Keratinocyte (primary cell): ENCODE results near the gene BEGAIN. TPM values are rescaled to one million over a fixed set of nuclear protein-coding genes. Genes with fewer than 3 reads are reported as not detected.
"Not testable (repeated sequence)": the region's sequence is repeated elsewhere in the genome, so short reads cannot be mapped to it uniquely, and the experiment has no call there.

Source experiments
- DNase-seq: peaks from one replicate; pipeline ENCODE4 v3.0.0-alpha.2; 2011; ENCODE audit warnings: low read depth, missing footprints, low spot score
- FAIRE-seq: peaks from 2 replicates; lab custom pipeline; 2011; peaks lifted over from hg19 to GRCh38; lab: Jason Lieb, UNC
- H2AFZ ChIP-seq: 2 replicates; pipeline ENCODE4 v1.6.0; 2012; ENCODE audit warnings: low read length, control low read depth, inconsistent platforms; ENCODE audit not compliant: control insufficient read depth
- H3K27ac ChIP-seq: 2 replicates; pipeline ENCODE4 v1.5.1; 2011; ENCODE audit warnings: low read length; ENCODE audit not compliant: control insufficient read depth, insufficient read depth
- H3K27me3 ChIP-seq: 3 replicates; pipeline ENCODE4 v1.6.0; 2011; ENCODE audit warnings: low read length; ENCODE audit not compliant: control insufficient read depth, insufficient read depth; ENCODE audit errors: extremely low read depth
- H3K36me3 ChIP-seq, 2 experiments: 2 replicates in 1 of 2; 3 replicates in 1 of 2; pipeline ENCODE4 v1.5.1; 2011; ENCODE audit warnings: low read length in 2 of 2, mild to moderate bottlenecking in 1 of 2; ENCODE audit not compliant: control insufficient read depth in 2 of 2, insufficient read depth in 2 of 2; ENCODE audit errors: extremely low read depth in 1 of 2
- H3K4me1 ChIP-seq: 3 replicates; pipeline ENCODE4 v1.5.1; 2011; ENCODE audit warnings: low read length; ENCODE audit not compliant: control insufficient read depth, insufficient read depth; ENCODE audit errors: extremely low read depth
- H3K4me2 ChIP-seq: 3 replicates; pipeline ENCODE4 v1.6.0; 2011; ENCODE audit warnings: low read depth, low read length; ENCODE audit not compliant: control insufficient read depth, insufficient read depth; ENCODE audit errors: extremely low read depth
- H3K4me3 ChIP-seq, 3 experiments: fragments of 200-600 bp in 1 of 3; sonication (generic) in 1 of 3; 2 replicates in 2 of 3; 3 replicates in 1 of 3; pipeline ENCODE4 v1.5.1; 2011 to 2016; ENCODE audit warnings: low read length in 3 of 3, mild to moderate bottlenecking in 3 of 3, control low read depth in 2 of 3, inconsistent platforms in 1 of 3, low read depth in 1 of 3, mixed read lengths in 1 of 3, mixed run types in 1 of 3, moderate library complexity in 1 of 3; ENCODE audit not compliant: control insufficient read depth in 2 of 3, insufficient read depth in 2 of 3; ENCODE audit errors: extremely low read depth in 1 of 3
- H3K79me2 ChIP-seq: 2 replicates; pipeline ENCODE4 v1.6.0; 2012; ENCODE audit warnings: low read length; ENCODE audit not compliant: control insufficient read depth, insufficient read depth
- H3K9ac ChIP-seq: 3 replicates; pipeline ENCODE4 v1.6.0; 2011; ENCODE audit warnings: low read length; ENCODE audit not compliant: control insufficient read depth, insufficient read depth; ENCODE audit errors: extremely low read depth
- H3K9me1 ChIP-seq: 3 replicates; pipeline ENCODE4 v1.6.0; 2011; ENCODE audit warnings: low read length; ENCODE audit not compliant: control insufficient read depth, insufficient read depth; ENCODE audit errors: extremely low read depth
- H3K9me3 ChIP-seq: 2 replicates; pipeline ENCODE4 v1.5.1; 2012; ENCODE audit warnings: low read depth, low read length; ENCODE audit not compliant: control insufficient read depth
- H4K20me1 ChIP-seq: 3 replicates; pipeline ENCODE4 v1.6.0; 2011; ENCODE audit warnings: low read length; ENCODE audit not compliant: control insufficient read depth, insufficient read depth; ENCODE audit errors: extremely low read depth
- EZH2 ChIP-seq: IDR thresholded peaks from one replicate; pipeline ENCODE4 v1.6.1; 2012; ENCODE audit warnings: inconsistent platforms, mild to moderate bottlenecking, low read length, moderate library complexity
- dilution Hi-C: fragments of 300-500 bp; cut with MboI; formaldehyde crosslinking; loops from one replicate; pipeline ENCODE4 v1.7.0; 2020; ENCODE audit warnings: low sequenced_read_pairs; ENCODE audit not compliant: extremely low pct_ligation_motif_present
- polyA plus RNA-seq, 5 experiments: library from polyadenylated mRNA; depleted of rRNA in 3 of 5; stranded (reverse) in 3 of 5; stranded (forward) in 1 of 5; unstranded in 1 of 5; fragments of >200 nt; gene quantifications; 1 replicate in 1 of 5; 2 replicates in 3 of 5; 3 replicates in 1 of 5; pipeline versions ENCODE4 v1.2.1 to v1.2.3, GENCODE V29; 2011 to 2012; ENCODE audit warnings: missing spikeins in 2 of 5, low read depth in 1 of 5, low replicate concordance in 1 of 5
- TF ChIP-seq, protein P1 (sequence below), 3 experiments: IDR thresholded peaks in 1 of 3; conservative IDR thresholded peaks in 1 of 3; optimal IDR thresholded peaks in 1 of 3; 2 replicates in 2 of 3; 3 replicates in 1 of 3; pipeline versions ENCODE3 to v1.5.1; 2011; ENCODE audit warnings: low read length in 3 of 3, mild to moderate bottlenecking in 3 of 3, moderate library complexity in 2 of 3, control low read depth in 1 of 3, inconsistent platforms in 1 of 3; ENCODE audit not compliant: insufficient read depth in 2 of 3; ENCODE audit errors: extremely low read depth in 1 of 3

Gene BEGAIN
- polyA plus RNA-seq, 1 donor (not counting 4 experiments of a cell fraction or from before 2014, with no cell fraction given) = 0.25 TPM

- dilution Hi-C loops = no loop called here
- DNase-seq (no peak), FAIRE-seq (no peak)
- TF ChIP-seq, protein P1, sequence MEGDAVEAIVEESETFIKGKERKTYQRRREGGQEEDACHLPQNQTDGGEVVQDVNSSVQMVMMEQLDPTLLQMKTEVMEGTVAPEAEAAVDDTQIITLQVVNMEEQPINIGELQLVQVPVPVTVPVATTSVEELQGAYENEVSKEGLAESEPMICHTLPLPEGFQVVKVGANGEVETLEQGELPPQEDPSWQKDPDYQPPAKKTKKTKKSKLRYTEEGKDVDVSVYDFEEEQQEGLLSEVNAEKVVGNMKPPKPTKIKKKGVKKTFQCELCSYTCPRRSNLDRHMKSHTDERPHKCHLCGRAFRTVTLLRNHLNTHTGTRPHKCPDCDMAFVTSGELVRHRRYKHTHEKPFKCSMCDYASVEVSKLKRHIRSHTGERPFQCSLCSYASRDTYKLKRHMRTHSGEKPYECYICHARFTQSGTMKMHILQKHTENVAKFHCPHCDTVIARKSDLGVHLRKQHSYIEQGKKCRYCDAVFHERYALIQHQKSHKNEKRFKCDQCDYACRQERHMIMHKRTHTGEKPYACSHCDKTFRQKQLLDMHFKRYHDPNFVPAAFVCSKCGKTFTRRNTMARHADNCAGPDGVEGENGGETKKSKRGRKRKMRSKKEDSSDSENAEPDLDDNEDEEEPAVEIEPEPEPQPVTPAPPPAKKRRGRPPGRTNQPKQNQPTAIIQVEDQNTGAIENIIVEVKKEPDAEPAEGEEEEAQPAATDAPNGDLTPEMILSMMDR (optimal IDR thresholded peaks at IDR 0.05 in 1 of 3, IDR thresholded peaks at IDR 0.05 in 1 of 3, conservative IDR thresholded peaks at IDR 0.05 in 1 of 3; ENCODE audit: extremely low read depth in 1 of 3, insufficient read depth in 2 of 3, low read length in 3 of 3) = no peak
- no peak for TF ChIP-seq EZH2
- Histone ChIP-seq H3K4me1 (no peaks in the 10 kb centered on the region), H3K27ac (no peak overlapping the region), H3K9me1 (no peaks in the 10 kb centered on the region), H3K9me3 (no peaks in the 10 kb centered on the region), H2AFZ (no peak overlapping the region), H3K36me3 (peaks cover 0 to 5% of the 10 kb centered on the region in 2 experiments), H3K27me3 (no peaks in the 10 kb centered on the region), H3K9ac (no peak overlapping the region), H4K20me1 (no peaks in the 10 kb centered on the region), H3K4me2 (no peak overlapping the region), H3K4me3 (no peak overlapping the region), H3K79me2 (no peaks in the 10 kb centered on the region)
These were observed 63.9 kb downstream of the BEGAIN start for GRCh38 chr14:100523131-100523842.

DNA sequence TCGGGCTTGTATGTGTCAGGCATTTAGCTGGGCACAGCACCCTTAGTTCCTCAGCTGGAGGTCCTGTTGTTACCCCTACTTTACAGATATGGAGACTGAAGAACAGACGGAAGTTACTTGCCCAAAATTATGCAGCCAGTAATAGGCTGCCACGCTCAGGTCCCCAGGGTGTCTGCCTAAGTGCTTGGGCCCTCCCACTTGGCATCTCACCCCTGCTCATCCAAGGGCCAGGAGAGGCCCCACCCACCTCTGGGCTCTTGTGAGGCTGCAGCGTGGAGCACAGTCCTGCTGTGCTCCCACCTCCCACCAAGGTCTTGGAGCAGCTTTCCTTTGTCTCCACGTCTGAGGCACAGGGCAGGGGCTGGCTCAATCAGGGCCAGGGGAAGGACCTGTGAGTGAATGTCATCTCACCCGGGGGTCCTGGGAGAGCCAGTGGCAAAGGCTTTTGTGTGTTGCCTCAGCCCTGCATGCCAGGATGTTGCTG is 64.6 kb downstream of the BEGAIN start:
- Histone ChIP-seq H3K36me3 (peaks cover 0 to 5% of the 10 kb centered on the region in 2 experiments), H2AFZ (no peak overlapping the region), H3K4me3 (no peak overlapping the region), H3K9ac (no peak overlapping the region), H3K4me1 (no peaks in the 10 kb centered on the region), H3K4me2 (no peak overlapping the region), H4K20me1 (no peaks in the 10 kb centered on the region), H3K27ac (no peak overlapping the region), H3K79me2 (no peaks in the 10 kb centered on the region), H3K9me1 (no peaks in the 10 kb centered on the region), H3K9me3 (no peaks in the 10 kb centered on the region), H3K27me3 (no peaks in the 10 kb centered on the region)
- TF ChIP-seq EZH2 = no peak
- TF ChIP-seq, protein P1 (optimal IDR thresholded peaks at IDR 0.05 in 1 of 3, IDR thresholded peaks at IDR 0.05 in 1 of 3, conservative IDR thresholded peaks at IDR 0.05 in 1 of 3; ENCODE audit: extremely low read depth in 1 of 3, insufficient read depth in 2 of 3, low read length in 3 of 3) = no peak
- DNase-seq (no peak), FAIRE-seq (no peak)
- dilution Hi-C loops = no loop called here

GRCh38 chr14:100506053-100506452 is 81.2 kb downstream of the BEGAIN start:
- H3K79me2 ChIP-seq, H3K4me1 ChIP-seq, H4K20me1 ChIP-seq, H3K36me3 ChIP-seq, FAIRE-seq, H3K4me2 ChIP-seq, H3K27ac ChIP-seq, dilution Hi-C loops, H3K9me3 ChIP-seq, H3K9ac ChIP-seq, H2AFZ ChIP-seq, H3K4me3 ChIP-seq, H3K9me1 ChIP-seq, H3K27me3 ChIP-seq, DNase-seq: not testable (repeated sequence)
